Progenitor cell of endocrine pancreas (in vitro differentiated cells): ENCODE data around the gene PNPLA2. TPM values are rescaled to one million over a fixed set of nuclear protein-coding genes. Genes with fewer than 3 reads are reported as not detected.

Experiments used
- DNase-seq: peaks from one replicate; pipeline ENCODE4 v3.0.0; 2021; ENCODE audit warnings: low spot score; ENCODE audit not compliant: unreplicated experiment
- H3K27ac Mint-ChIP-seq: 2 replicates; pipeline ENCODE4 v1.8.0; 2021; ENCODE audit warnings: mild to moderate bottlenecking, moderate library complexity, mixed read lengths
- H3K27me3 Mint-ChIP-seq: 2 replicates; pipeline ENCODE4 v1.8.0; 2021; ENCODE audit warnings: mixed read lengths
- H3K36me3 Mint-ChIP-seq: 2 replicates; pipeline ENCODE4 v1.8.0; 2022; ENCODE audit warnings: mixed read lengths; ENCODE audit not compliant: insufficient read depth
- H3K4me1 Mint-ChIP-seq: 2 replicates; pipeline ENCODE4 v1.8.0; 2021; ENCODE audit warnings: low read depth, mixed read lengths
- H3K4me3 Mint-ChIP-seq: 2 replicates; pipeline ENCODE4 v1.8.0; 2021; ENCODE audit warnings: low read depth, mild to moderate bottlenecking, moderate library complexity, mixed read lengths
- H3K9me3 Mint-ChIP-seq: 2 replicates; pipeline ENCODE4 v1.8.0; 2021; ENCODE audit warnings: low read depth, mixed read lengths
- total RNA-seq: library from RNA; stranded (reverse); gene quantifications from 2 replicates; pipeline ENCODE4 v1.2.1, GENCODE V29; 2021
- TF ChIP-seq, protein P1 (sequence below): fragments of 200-600 bp; sonication (generic); IDR thresholded peaks from one replicate; pipeline ENCODE4 v1.5.0; 2021; ENCODE audit warnings: antibody characterized with exemption, mild to moderate bottlenecking; ENCODE audit not compliant: unreplicated experiment

PNPLA2 gene
- total RNA-seq, 1 donor from 2014 or later, result 51.1 TPM

GRCh38 chr11:868394-868793 is 49.7 kb downstream of the PNPLA2 start:
- Mint-ChIP-seq H3K4me3 (no peak overlapping the region), H3K27me3 (no peaks in the 10 kb centered on the region), H3K27ac (no peak overlapping the region), H3K9me3 (no peaks in the 10 kb centered on the region), H3K4me1 (no peaks in the 10 kb centered on the region), H3K36me3 (no peaks in the 10 kb centered on the region)
- DNase-seq, result no peak
- TF ChIP-seq, protein P1, sequence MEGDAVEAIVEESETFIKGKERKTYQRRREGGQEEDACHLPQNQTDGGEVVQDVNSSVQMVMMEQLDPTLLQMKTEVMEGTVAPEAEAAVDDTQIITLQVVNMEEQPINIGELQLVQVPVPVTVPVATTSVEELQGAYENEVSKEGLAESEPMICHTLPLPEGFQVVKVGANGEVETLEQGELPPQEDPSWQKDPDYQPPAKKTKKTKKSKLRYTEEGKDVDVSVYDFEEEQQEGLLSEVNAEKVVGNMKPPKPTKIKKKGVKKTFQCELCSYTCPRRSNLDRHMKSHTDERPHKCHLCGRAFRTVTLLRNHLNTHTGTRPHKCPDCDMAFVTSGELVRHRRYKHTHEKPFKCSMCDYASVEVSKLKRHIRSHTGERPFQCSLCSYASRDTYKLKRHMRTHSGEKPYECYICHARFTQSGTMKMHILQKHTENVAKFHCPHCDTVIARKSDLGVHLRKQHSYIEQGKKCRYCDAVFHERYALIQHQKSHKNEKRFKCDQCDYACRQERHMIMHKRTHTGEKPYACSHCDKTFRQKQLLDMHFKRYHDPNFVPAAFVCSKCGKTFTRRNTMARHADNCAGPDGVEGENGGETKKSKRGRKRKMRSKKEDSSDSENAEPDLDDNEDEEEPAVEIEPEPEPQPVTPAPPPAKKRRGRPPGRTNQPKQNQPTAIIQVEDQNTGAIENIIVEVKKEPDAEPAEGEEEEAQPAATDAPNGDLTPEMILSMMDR, result no peak

GRCh38 chr11:868802-869201 is 50.1 kb downstream of the PNPLA2 start:
- Mint-ChIP-seq H3K4me1 (no peaks in the 10 kb centered on the region), H3K9me3 (no peaks in the 10 kb centered on the region), H3K27me3 (no peaks in the 10 kb centered on the region), H3K36me3 (peaks cover 3% of the 10 kb centered on the region), H3K27ac (no peak overlapping the region), H3K4me3 (no peak overlapping the region)
- no peak for DNase-seq
- TF ChIP-seq, protein P1, result no peak

DNA sequence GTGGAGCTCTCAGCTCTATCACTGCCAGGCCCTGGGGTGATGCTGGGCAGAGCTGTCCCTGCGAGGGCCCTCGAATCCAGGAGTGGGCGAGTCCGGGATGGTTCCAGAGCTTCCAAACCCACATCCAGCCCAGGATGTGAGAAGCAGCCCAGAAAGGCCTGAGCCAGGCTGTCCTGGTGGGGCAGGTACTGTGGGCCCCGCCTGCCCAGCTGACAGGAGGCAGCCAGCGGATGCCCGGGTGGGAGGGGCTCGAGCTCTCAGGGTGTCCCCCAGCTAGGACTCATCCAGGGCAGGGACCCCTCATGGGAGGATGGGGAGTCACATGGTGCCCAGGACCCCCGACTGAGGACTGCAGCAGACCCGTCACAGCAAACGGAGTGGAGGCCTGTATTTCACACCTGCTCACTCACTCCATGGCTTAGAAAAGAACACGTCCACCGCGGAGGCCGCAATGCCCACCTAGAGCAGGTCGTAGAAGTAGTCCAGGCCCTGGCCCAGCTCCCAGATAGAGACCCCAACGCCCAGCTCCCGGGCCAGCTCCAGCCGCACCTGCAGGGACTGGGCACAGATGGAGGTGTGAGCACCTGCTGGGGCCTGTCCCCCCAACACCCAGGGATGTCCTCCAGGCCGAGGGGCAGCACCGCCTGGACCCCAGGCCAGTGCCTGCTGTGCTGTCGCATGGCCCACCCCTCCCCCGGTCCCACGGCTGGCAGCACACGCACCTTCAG is 50.8 kb downstream of the PNPLA2 start:
- TF ChIP-seq, protein P1, result no peak
- H3K4me1 Mint-ChIP-seq, result no peaks in the 10 kb centered on the region
- H3K27me3 Mint-ChIP-seq, result no peaks in the 10 kb centered on the region
- H3K36me3 Mint-ChIP-seq, result peaks cover 4% of the 10 kb centered on the region
- H3K9me3 Mint-ChIP-seq, result no peaks in the 10 kb centered on the region
- no peak overlapping the region for H3K4me3 Mint-ChIP-seq
- H3K27ac Mint-ChIP-seq, result no peak overlapping the region
- DNase-seq, result no peak

DNA sequence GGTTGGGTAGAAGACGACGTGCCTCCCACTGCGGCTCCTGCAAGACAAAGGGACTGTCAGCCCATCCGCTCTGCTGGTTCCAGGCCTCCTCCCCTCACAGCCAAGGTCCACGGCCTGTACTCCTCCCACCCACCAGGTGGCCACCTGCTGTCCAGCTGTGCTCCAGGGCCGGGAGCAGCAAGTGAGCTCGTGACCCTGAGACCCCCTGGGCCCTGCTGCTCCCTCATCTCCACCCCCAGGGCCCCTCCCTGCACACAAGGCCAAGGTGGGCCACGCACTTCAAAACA is 51.4 kb downstream of the PNPLA2 start:
- peaks cover 4% of the 10 kb centered on the region for H3K36me3 Mint-ChIP-seq
- DNase-seq, result no peak
- H3K27ac Mint-ChIP-seq, result no peak overlapping the region
- no peaks in the 10 kb centered on the region for H3K4me1 Mint-ChIP-seq
- H3K27me3 Mint-ChIP-seq, result no peaks in the 10 kb centered on the region
- TF ChIP-seq, protein P1, result peak; percentile 55
- no peaks in the 10 kb centered on the region for H3K9me3 Mint-ChIP-seq
- H3K4me3 Mint-ChIP-seq, result no peak overlapping the region

- no peaks in the 10 kb centered on the region for H3K9me3 Mint-ChIP-seq
- TF ChIP-seq, protein P1, result peak; percentile 9
- DNase-seq, result no peak
- H3K27ac Mint-ChIP-seq, result no peak overlapping the region
- H3K4me1 Mint-ChIP-seq, result no peaks in the 10 kb centered on the region
- no peaks in the 10 kb centered on the region for H3K27me3 Mint-ChIP-seq
- H3K36me3 Mint-ChIP-seq, result peaks cover 4% of the 10 kb centered on the region
- H3K4me3 Mint-ChIP-seq, result no peak overlapping the region
Observed at GRCh38 chr11:870418-870817, 51.7 kb downstream of the PNPLA2 start.
